Peyer's patch (tissue), 4 donors: ENCODE results near the gene HOXD13. TPM values are rescaled to one million over a fixed set of nuclear protein-coding genes. Genes with fewer than 3 reads are reported as not detected.

Source experiments
- DNase-seq, 3 donors: peaks; one replicate each; pipeline ENCODE4 v3.0.0-alpha.2; 2017 to 2019
- H3K27ac ChIP-seq, 4 donors: fragments of 200-600 bp; sonication (generic); one replicate each; pipeline ENCODE4 v1.5.1; 2016 to 2019
- H3K27me3 ChIP-seq, 2 donors: fragments of 200-600 bp; sonication (generic); one replicate each; pipeline ENCODE4 v1.5.1; 2019
- H3K36me3 ChIP-seq, 3 donors: fragments of 200-600 bp; sonication (generic); one replicate each; pipeline ENCODE4 v1.5.1; 2016 to 2019
- H3K4me1 ChIP-seq, 4 donors: fragments of 200-600 bp; sonication (generic); one replicate each; pipeline ENCODE4 v1.5.1; 2016 to 2019
- H3K4me3 ChIP-seq, 4 donors: fragments of 200-600 bp; sonication (generic); 1 replicate in 3 of 4; 2 replicates in 1 of 4; pipeline ENCODE4 v1.5.1; 2016 to 2019; ENCODE audit warnings: mild to moderate bottlenecking in 1 of 4
- H3K9me3 ChIP-seq, 4 donors: fragments of 200-600 bp; sonication (generic); one replicate each; pipeline ENCODE4 v1.5.1; 2016 to 2019; ENCODE audit warnings: mild to moderate bottlenecking in 1 of 4
- POLR2A ChIP-seq, 2 donors: fragments of 450-650 bp; IDR thresholded peaks; one replicate each; pipeline ENCODE4 v1.5.1; 2017; ENCODE audit warnings: antibody characterized with exemption in 2 of 2, mild to moderate bottlenecking in 2 of 2, moderate library complexity in 2 of 2
- total RNA-seq, 4 donors: library from RNA; depleted of rRNA; stranded (reverse); fragments of >200 nt; gene quantifications; one replicate each; pipeline ENCODE4 v1.1.0, GENCODE V29; 2016
- TF ChIP-seq, protein P1 (sequence below), 6 experiments: fragments of 450-650 bp in 4 of 6; fragments of 200-600 bp in 2 of 6; sonication (generic) in 1 of 6; IDR thresholded peaks; one replicate each; pipeline ENCODE4 v1.5.1; 2017 to 2019; ENCODE audit warnings: antibody characterized with exemption in 6 of 6, mild to moderate bottlenecking in 3 of 6, moderate library complexity in 1 of 6

HOXD13 gene
- total RNA-seq, 4 donors from 2014 or later: not detected

DNA sequence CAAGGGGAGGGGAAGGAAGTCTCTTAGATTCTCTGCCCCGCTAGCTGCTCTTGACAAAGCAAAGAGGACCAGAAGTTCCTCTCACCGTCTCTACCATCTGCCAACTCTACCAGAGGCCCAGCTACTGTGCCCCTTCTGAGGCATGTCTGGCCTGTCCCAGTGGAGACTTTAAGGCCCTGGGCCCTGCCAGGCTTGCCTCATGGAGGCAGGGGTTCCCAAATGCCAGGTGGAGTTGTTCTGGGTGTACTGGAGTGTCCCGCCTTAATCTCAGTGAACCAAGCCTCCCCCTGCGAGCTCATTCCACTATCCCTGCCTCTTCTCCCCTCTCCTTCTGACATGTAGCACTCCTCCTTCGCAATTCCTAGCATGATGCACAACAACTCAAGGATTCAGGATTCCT is 9.3 kb downstream of the HOXD13 start:
- Histone ChIP-seq H3K36me3 (no peaks in the 10 kb centered on the region), H3K4me3 (no peak overlapping the region), H3K4me1 (peaks cover 0 to 29% (median 0%) of the 10 kb centered on the region in 4 donors), H3K27me3 (peaks cover 0 to 92% of the 10 kb centered on the region in 2 donors), H3K9me3 (peaks cover 0 to 4% (median 0%) of the 10 kb centered on the region in 4 donors), H3K27ac (no peak overlapping the region)
- no peak for DNase-seq
- TF ChIP-seq, protein P1, sequence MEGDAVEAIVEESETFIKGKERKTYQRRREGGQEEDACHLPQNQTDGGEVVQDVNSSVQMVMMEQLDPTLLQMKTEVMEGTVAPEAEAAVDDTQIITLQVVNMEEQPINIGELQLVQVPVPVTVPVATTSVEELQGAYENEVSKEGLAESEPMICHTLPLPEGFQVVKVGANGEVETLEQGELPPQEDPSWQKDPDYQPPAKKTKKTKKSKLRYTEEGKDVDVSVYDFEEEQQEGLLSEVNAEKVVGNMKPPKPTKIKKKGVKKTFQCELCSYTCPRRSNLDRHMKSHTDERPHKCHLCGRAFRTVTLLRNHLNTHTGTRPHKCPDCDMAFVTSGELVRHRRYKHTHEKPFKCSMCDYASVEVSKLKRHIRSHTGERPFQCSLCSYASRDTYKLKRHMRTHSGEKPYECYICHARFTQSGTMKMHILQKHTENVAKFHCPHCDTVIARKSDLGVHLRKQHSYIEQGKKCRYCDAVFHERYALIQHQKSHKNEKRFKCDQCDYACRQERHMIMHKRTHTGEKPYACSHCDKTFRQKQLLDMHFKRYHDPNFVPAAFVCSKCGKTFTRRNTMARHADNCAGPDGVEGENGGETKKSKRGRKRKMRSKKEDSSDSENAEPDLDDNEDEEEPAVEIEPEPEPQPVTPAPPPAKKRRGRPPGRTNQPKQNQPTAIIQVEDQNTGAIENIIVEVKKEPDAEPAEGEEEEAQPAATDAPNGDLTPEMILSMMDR (IDR thresholded peaks at IDR 0.05): no peak
- no peak for TF ChIP-seq POLR2A (IDR thresholded peaks at IDR 0.05)

DNA sequence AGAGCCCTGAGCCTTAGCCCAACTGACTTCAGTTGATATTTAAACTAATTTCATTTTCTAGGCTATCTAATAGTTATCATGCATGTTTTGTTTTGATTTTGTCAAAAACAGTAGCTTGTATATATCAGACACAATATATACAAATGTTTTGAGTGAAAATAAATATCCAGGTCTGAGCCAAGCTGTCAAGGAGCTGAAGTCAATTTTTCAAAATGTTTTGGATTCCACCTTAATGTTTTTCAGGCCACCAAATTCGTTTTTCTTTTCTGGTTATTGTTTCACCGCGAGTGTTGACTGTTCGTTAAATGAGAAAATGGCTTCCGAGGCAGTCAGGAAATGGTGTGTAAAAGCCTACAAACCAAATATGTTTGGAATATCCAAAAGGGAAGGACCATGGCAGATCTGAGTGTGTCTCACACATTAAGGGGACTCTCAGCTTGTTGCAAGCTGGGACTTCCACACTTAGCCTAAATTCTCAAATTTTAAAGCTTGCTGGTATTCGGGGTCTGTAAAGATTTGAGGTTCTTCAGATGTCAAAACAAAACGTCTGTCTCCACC is 9.9 kb downstream of the HOXD13 start:
- Histone ChIP-seq H3K36me3 (no peaks in the 10 kb centered on the region), H3K4me3 (no peak overlapping the region), H3K27me3 (peaks cover 0 to 90% of the 10 kb centered on the region in 2 donors), H3K9me3 (peaks cover 0 to 5% (median 0%) of the 10 kb centered on the region in 4 donors), H3K4me1 (peaks cover 0 to 29% (median 0%) of the 10 kb centered on the region in 4 donors), H3K27ac (no peak overlapping the region)
- TF ChIP-seq, protein P1 (IDR thresholded peaks at IDR 0.05): no peak
- no peak for TF ChIP-seq POLR2A (IDR thresholded peaks at IDR 0.05)
- no peak for DNase-seq

DNA sequence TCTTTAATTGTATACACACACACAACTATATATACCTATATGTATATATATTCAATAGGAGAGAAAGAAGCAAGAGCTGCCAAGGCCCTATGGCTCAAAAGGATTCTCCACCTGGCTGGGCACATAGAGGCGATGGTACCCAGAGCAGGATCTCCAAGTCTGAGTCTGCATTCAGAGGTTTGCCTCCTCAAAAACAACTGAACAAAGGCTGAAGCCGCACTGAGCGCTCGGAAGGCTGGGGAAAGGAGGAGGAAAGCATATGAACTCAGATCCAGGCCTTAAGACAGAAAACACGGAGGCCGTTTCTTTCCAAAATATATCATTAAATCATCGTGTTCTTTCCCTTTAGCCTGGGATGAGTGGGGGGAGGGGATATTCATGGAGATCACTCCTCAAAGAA is 10.7 kb downstream of the HOXD13 start:
- Histone ChIP-seq H3K4me3 (no peak overlapping the region), H3K36me3 (no peaks in the 10 kb centered on the region), H3K4me1 (peaks cover 0 to 28% (median 1%) of the 10 kb centered on the region in 4 donors), H3K9me3 (peaks cover 0 to 5% (median 0%) of the 10 kb centered on the region in 4 donors), H3K27ac (no peak overlapping the region), H3K27me3 (peaks cover 0 to 88% of the 10 kb centered on the region in 2 donors)
- DNase-seq: no peak
- no peak for TF ChIP-seq POLR2A (IDR thresholded peaks at IDR 0.05)
- TF ChIP-seq, protein P1 (IDR thresholded peaks at IDR 0.05): no peak

DNA sequence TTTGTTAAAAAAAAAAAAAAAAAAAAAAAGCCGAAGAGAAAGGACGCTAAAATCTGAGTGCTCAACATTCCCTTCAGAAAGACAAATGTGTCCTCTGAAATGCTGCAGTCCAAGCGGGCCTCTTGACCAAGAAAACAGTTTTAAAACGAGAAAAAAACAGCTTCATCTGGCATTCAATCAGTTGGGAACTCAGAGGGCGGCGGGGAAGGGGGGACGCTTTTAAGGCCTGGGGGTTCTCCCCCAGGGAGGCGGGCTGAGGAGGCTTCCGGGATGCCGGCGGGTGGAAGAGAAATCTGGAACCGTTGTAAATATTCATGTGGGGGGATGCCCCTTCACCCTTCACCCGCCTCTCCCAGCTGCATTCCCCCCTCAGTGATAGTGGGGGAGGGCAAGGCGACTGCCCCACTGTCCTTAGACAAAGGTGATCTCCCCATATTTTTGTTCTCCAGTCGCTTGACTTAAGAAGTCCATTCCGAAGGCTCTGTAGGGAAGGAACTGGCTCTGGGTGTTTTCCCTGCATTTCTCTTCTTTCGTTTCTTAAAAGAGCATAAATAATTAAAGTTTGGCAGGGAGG is 11.3 kb downstream of the HOXD13 start:
- H3K27ac ChIP-seq: no peak overlapping the region
- peak in 1 of 3 donors; percentile 37 for DNase-seq
- no peak overlapping the region for H3K4me3 ChIP-seq
- no peaks in the 10 kb centered on the region for H3K36me3 ChIP-seq
- peaks cover 0 to 5% (median 0%) of the 10 kb centered on the region in 4 donors for H3K9me3 ChIP-seq
- peaks cover 0 to 34% (median 1%) of the 10 kb centered on the region in 4 donors for H3K4me1 ChIP-seq
- TF ChIP-seq, protein P1 (IDR thresholded peaks at IDR 0.05): no peak
- TF ChIP-seq POLR2A (IDR thresholded peaks at IDR 0.05): no peak
- peaks cover 0 to 88% of the 10 kb centered on the region in 2 donors for H3K27me3 ChIP-seq

DNA sequence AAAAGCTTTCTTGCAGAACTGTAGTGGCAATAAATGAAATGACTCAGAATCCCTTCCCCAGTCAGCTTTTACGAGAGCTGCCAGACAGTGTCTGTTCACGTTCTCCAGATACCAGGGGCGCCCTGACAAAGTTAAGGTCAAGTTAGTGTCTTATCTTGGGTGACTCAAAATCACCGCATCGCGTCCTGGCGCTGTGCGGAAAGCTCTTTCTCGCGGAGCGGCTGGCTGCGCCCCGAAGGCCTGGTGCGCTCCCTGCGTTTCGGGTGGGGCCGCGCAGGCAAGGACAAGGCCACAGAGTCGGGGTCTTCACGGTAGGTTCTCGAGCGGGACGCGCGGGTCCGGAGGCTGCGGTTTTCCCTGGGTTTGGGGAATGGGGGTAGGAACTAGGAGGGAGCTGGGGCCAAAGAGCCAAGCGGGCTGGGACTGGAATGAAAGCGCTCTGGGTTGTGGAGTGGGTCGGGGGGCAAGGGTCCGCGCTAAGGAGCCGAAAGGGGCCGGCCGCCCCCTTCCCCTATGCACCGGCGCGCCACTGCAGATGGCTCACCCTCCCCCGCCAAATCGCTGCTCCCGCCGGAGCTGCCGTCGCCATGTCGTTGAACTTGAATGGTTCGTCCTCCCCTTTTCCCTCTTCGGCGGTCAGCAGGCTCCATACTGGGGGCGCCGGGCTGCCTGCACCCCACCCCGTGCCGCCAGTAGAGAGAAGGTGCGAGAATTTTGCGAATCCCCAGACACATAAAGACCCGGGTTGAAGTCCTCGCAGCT is 12.0 kb downstream of the HOXD13 start:
- Histone ChIP-seq H3K27me3 (peaks cover 0 to 88% of the 10 kb centered on the region in 2 donors), H3K27ac (no peak overlapping the region), H3K36me3 (no peaks in the 10 kb centered on the region), H3K4me3 (no peak overlapping the region), H3K9me3 (peaks cover 0 to 5% (median 0%) of the 10 kb centered on the region in 4 donors), H3K4me1 (peaks cover 0 to 34% (median 1%) of the 10 kb centered on the region in 4 donors)
- TF ChIP-seq POLR2A (IDR thresholded peaks at IDR 0.05): no peak
- TF ChIP-seq, protein P1 (IDR thresholded peaks at IDR 0.05): no peak
- peak in 2 of 3 donors; percentile 45 to 48 for DNase-seq
